HG03520 (cell line): Measurements from ENCODE around the gene C11orf21.
"Not testable (repeated sequence)": the region's sequence is repeated elsewhere in the genome, so short reads cannot be mapped to it uniquely, and the experiment has no call there.

Experiments used
- ATAC-seq: cut with Tn5 transposase; IDR thresholded peaks from one replicate; pipeline ENCODE4 v1.9.1; 2021; ENCODE audit warnings: mild to moderate bottlenecking, moderate library complexity; ENCODE audit not compliant: unreplicated experiment

C11orf21 gene

DNA sequence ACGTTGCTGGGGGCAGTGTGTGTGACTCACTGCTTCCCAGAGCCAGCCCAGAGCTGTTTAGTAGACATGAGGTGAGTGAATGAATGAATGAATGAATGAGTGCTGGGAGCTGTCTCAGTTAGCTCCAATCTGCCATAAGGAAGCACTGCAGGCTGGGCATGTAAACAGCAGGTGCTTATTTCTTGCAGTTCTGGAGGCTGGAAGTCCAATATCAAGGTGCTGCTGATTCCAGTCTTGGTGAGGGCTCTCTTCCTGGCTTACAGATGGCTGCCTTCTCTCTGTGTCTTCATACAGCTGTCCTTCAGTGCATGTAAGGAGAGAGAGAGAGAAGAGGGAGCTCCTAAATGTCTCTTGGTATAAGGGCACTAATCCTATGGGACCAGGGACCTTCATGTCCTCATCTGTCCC, 4.1 kb downstream of the C11orf21 start:
- ATAC-seq: no peak

DNA sequence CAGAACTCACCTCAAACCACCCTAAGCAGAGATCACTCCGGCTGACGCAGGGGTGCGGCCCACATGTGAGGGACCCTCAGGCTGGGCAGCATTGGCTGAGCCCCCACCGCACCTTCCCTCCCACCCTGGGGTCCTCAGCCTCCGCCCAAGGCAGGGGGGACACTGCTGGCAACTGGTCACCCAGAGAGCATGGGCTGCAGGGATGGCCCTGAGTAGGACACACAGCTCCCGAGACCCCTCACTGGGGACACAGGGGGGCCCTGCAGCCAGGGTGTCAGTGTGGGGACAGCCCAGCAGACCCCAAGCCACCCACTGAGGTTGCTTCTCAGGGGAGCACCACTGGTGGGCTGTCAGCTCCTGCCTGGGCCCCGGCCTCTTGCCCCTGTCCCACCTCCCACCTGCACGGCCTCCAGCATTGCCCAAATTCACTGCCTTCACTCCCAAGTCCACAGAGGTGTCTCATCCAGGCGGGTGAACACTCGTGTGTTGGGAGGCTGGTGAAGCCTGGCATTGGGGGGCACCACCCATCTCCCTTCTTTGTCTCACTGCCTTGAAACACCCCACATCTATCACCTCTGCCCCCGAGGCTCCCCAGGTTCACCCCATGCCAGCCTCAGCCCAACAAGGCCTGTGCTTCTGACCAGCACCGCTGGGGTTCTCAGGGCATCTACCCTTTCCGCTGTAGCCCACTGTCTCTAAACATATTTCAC, 4.7 kb downstream of the C11orf21 start:
- no peak for ATAC-seq

DNA sequence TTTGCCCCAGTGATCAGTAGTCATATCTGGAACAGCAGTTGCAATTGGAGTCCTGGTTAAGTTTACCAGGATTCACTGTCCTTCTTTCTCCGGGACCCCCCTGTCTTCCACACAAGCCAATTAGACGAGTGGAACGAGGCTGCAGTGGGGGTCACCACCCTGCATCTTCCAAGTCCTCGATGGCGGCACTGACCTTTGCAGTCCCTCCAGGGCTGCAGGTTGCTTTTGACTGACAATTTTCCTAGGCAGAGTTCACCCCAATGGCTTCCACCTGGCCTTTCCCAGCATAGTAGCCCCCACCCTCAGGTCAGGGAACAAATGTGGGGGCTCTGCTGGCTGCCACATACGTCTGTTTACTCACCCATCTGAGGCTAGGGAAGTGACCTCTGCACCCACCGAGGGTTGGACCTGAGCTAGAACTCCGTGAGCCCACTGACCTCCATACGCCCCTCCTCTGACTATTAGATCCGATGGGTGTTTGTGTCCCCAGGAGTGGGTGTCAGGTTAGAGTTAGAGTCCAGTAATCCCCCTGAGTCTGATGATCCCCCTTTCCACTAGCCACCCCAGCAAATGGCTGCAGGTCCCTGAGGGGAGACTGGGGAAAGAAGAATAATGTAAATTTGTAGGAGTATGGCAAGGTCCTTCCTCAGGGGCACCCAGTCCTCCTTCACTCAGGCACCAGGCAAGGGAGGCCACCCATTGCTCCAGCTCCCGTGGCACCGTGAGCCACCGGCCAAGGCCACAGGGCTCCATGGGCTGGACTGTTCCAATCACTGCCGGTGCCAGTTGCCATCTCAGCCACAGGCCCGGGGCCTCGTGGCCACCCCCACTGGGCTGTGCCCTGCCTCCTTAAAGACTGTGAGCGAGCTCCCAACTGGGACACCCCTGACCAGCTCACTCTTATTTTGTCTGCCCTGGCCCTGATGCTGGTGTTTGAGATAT, 5.5 kb downstream of the C11orf21 start:
- no peak for ATAC-seq

DNA sequence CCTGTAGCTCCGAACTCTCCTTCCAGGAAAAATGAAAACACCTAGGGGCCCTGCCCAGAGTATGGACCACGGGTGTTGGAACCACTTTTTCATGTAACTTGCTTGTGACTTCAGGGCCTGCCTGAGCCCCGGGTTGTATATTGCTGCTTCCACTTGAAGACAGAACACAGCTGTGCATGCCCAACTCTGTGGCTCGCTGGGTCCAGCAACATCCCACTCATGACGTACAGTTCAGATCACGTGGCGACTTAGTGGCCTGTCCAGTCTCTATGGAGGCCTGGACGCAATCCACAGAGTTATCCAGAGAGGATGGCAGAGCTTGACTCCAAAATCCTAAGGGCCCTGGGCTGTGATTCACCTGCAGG, 6.8 kb downstream of the C11orf21 start:
- ATAC-seq: no peak

DNA sequence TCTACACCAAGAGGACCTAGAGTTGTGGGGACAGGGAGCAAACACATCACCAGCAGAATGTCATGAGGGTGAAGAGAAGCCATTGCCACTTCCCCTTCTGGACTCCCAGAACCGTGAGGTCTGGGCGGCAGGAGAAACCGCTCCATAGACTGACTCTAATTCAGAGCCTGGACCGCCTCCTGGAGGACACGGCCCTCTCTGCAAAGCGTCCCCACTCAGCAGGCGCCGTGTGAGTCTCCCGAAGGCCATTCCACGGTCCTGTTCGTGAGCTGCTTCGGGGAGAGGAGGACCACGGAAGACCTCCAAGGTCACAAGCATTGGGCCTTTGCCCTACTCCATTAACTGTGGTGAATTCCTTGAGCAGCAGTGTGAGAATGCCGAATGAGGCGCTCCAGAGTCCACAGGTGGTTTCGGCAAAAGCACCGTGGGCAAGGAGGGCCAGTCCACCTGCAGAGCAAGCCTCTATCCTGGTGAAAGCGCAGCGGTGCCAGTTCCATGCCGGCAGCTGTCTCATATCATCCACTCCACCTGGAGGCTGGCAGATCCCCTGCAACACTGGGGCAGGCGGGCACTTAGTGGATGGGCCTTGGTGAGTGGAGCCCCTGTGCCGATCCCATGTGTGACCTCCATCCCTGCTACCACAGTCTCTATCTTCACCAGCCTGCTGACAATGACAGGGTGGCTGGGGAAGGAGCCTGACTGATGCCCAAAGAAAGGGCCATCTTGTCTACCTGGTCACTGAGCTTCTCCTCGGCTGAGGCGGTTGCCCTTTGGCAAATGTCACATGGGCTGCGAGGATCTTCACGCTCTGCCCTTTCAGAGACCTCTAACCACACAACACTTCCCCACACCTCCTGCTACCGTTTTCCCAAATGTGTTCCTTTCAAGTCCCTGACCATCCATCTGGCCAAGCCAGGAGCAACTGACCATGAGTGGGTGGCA, 7.5 kb downstream of the C11orf21 start:
- no peak for ATAC-seq

DNA sequence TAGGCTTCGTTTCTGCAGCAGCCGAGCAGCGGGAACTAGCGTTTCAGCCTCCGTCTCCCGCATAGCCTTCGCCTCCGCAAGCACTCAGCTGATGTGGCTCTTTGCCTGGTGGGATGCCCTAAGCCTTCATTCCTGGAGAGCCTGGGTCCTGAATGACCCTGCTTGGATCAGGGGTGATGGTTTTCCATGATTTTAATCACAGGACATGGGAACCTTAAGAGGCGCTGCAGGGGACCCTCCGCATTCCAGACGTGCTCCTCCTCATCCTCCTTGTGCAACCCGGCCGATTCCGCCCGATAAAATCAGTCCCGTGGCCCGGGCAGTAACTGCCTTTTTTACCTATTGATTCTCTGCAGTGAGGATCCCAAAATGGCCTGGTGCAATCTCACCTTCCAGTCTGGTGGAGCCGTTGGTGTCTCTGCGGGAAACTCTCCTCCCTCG, 8.2 kb downstream of the C11orf21 start:
- no peak for ATAC-seq

DNA sequence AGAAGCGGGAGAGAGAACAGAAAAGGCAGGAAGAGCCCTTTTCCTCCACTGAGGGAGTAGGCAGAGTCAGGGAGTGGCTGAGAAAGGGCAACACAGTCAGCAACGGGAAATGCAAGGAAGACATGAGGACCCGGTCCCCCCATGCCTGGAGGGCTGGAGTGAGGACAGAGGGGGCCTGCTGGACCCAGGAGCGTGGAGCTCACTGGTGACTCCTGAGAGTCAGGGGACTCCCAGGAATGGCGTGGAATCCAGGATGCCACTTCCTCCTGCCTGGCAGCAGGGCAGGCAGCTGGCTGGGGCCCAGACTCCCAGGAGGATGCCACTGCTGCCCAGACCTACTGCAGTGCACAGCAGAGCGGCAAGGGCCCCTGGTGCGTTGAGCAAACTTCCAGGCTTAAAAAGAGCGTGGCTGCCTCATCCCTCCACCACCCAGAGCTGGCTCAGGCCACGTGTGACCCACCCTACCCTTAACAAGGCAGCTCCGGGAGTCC, 11.3 kb downstream of the C11orf21 start:
- ATAC-seq: no peak

DNA sequence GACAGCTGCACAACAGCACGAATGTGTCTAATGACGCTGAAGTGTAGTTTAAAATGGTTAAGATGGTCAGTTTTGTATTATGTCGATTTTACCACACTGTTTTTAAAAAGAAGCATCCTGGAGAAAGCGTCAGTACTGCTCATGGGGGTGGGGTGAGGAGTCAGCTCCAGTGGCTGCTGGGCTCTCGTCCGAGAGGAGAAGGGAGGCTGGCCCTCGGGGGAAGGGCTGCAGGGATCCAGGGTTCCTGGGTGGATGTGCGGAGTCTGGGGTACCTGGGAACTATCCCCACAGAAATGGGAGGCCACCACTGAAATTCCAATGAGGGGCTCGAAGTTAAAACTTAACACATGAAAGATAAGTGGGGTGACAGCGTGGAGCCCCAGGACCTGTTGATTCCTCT, 11.9 kb downstream of the C11orf21 start:
- ATAC-seq: no peak

DNA sequence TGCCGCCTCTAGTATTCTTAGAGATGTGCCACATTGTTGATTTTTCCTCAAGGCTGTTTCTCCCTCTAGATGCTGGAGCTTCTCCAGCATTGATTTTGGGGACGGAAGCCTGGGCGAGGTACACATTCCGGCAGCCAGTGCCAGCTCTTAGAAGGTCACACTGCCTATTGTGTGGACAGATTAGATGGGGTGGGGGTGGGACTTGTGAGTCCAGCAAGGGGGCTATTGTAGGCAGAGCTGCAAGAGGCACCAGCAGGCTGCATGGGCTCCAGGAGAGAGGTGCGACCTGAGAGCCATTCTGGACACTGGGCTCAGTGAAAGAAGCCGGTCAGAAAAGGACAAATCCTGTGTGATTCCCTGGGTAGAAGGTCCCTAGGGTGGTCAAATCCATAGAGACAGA, 12.4 kb downstream of the C11orf21 start:
- no peak for ATAC-seq

DNA sequence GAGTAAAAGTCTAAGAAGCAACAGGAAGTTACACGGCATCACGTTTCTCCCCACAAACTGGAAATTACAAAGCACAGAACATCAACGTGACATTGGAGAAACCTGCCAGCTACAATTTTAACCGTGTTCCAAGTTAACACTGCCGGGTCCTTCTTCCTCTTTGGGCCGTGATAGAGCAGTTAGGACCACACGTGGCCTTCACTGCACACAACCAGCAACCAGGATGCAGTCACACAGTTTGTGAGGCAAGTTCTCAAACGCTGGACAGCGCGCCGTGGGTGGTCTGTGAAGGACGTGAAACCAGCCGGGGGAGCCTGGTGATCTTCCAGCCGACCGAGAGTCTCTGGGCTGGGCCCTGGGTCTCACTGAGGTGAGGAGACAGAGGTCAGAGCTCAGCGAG, 14.6 kb downstream of the C11orf21 start:
- ATAC-seq: no peak

DNA sequence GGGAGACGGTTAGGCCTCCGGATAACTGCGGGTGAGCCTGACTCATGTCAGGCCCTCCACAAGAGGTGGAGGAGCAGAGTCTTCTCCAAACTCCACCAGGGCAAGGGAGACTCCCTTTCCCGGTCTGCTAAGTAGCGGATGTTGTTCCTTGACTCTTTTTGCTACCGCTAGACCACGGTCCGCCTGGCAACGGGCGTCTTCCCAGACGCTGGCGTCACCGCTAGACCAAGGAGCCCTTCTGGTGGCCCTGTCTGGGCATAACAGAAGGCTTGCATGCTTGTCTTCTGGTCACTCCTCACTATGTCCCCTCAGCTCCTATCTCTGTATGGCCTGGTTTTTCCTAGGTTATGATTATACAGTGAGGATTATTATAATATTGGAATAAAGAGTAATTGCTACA, 15.4 kb downstream of the C11orf21 start:
- ATAC-seq: not testable (repeated sequence)

DNA sequence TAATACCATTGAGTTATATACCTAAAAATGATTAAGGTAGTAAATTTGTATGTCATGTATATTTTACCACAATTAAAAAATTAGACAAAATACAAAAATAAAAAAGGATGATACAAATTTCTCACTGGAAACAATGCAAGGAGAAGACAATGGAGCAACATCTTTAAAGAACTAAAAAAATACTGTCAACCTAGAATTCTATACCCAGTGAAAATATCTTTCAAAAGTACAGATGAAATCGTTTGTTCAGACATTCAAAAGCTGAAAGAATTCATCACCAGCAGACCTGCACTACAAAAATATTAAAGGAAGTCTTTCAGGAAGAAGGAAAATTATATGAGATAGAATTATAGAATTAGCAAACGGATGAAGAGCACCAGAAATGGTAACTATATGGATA, 21.5 kb downstream of the C11orf21 start:
- ATAC-seq: no peak

DNA sequence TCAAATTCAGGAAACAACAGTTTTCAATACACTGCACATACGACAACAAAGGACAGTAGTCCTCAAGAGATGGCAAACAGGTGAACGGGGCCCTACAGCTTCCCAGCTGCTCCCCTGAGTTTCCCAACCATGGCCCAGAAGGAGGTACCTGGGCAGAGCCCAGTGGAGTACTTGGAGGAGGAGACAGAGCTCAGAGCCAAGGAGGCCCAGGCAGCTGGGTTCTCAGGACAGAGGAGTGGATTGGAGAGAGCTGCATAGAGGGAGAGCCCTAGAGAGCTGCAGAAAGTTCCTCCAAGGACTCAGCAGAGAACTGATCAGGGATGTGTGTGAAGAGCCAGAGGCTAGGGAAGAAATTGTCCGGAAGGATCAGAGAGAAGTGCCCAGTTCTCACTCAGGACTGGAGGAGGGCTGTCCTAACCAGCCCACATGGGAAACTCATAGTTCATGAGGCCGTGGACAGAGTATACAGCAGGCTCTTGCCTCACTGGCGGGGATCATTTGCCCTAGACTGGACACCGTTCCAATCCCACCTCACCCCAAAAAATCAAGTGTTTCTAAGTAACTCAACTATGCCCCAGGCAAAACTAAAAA, 23.7 kb downstream of the C11orf21 start:
- ATAC-seq: no peak

DNA sequence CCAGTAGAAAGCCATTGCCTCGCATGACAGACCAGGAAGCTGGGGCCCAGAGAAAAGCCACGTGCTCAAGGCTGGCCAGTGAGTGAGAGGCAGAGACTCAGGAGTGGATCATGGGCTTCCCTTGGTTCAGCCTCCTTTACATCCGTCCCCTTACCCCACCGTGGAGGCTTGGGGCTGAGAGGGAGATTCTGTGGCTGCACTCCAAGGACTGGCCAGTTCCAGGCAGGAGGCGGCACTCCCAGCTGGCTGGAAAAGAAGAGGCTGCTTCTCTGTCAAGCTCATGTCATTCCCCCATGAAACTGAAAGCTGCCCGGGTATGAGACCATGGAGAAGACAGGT, 24.7 kb downstream of the C11orf21 start:
- no peak for ATAC-seq

DNA sequence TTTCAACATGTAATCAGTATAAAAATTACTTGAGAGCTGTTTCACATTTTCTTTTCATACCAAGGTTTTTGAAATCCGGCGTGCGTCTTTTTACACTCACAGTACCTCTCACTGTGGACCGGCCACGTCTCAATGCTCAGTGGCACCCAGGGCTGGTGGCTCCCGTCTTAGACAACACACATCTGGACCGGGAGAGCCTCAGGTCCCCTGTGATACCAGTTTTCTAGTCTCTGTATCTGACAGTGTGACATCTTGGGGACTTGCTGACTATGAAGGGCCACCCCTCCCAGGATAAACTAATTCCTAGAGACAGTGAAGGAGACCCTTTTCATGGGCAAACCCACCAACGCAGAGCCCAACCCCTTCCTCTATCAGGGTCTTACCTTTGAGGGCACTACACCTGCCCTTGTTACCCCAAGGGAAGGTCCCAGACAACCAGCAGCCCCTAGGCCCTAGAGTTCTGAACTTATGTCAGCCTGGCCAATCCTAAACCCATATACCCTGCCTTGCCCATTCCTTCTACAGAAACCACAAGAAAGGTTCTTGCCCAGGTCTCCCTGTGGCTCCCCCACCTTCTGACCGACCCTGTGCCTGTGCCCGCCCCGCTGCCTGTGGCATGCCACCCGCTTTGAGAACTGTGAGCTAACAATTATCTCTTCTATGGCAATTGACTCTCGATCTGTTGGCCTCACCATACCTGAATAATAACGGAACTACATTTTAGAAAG, 25.3 kb downstream of the C11orf21 start:
- no peak for ATAC-seq

DNA sequence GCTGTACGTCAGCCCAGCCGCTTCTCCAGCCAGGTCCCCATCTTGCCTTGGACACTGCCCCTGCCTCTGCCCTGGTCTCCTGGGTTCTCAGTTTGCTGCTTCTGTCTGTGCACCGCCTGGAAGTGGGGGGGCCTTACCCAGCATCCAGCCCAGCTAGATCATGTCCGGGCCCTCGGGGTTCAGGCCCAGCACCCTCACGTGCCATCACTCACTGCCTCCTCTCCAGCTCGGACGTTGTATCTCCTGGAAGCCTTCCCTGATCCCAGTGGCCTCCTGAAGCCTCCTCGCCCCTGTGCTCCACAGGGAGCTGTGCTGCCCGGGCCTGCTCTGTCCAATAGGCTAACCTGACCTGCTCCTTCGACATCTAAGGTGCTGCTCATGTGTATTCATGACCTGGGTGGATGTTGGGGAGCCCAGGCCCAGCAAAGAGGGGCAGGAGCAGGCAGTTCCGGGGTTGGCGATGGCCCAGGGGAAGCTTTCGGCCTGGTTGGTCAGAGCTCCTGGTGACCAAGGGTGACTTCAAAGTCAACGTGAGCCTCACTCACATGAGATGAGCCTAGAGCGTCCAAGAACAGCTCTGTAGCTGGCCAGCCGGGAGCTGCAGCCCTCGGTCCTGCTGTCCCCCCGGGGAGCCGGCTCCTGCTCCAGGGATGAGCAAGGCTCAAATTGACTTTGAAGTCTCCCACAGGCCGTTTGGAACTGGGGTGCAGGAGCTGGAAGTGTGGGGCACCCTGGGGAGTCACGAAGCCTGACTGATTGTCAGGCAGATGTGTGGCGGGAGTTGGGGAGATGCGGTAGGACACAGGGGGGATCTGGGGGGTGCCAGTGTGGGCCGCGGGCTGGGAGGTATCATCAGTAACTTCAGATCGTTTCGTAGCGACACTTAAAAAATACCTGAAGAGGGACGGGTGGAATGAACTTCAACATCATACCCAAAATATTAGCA, 26.1 kb downstream of the C11orf21 start:
- no peak for ATAC-seq

DNA sequence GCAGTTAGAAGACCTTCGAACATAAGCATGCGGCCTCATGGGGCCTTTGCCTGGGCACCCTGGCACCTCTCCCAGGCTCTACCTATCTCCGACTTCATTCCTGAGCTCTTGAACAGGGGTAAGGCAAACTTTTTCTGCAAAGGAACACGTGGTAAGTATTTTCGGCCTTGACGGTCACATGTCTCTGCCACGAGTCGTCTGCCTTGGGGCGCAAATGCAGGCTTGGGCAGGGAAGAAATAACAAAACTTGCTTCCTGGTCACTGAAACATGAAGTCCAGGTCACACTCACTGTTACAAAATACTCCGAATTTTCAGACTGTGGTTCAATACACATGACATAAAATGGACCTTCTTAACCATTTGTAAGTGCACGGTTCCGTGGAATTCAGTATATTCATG, 27.9 kb downstream of the C11orf21 start:
- no peak for ATAC-seq

DNA sequence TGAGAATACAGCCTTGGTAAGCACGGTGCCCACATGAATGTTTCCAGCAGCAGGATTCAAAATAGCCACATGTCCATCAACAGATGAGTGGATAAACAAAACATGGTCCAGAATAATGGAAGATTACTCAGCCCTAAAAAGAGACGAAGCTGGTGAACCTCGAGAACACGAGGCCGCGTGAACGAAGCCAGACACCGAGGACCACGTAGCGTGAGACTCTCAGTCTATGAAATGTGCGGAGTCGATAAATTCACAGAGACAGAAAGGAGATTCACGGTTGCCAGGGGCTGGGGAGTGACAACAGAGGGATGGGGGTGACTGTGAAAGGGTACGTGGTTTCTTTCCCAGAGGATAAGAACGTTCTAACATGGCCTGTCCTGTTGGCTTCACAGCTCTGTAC, 28.4 kb downstream of the C11orf21 start:
- no peak for ATAC-seq

DNA sequence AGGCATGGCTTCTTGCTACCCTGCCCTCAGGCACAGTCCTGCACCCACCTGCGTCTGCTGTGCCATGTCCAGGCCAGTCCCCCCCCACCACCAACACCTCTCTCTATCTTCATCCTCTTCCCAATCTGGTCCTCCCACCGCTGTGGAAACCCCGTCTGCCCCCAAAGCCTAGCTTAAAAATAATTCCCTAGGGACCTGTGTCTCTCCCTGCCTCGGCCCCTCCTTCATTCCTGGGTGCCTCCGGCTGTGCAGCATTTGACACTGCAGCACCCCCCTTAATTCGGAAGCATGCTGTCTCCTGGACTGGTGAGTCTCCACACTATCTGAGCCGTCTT, 28.8 kb downstream of the C11orf21 start:
- no peak for ATAC-seq
